Lower leg skin (tissue), 4 donors: Measurements from ENCODE around the gene AKAP10. TPM values are rescaled to one million over a fixed set of nuclear protein-coding genes. Genes with fewer than 3 reads are reported as not detected.
"Not testable (repeated sequence)": the region's sequence is repeated elsewhere in the genome, so short reads cannot be mapped to it uniquely, and the experiment has no call there.

Experiments
- DNase-seq, 2 donors: peaks; one replicate each; pipeline ENCODE4 v3.0.0-alpha.2; 2019; ENCODE audit warnings: low spot score in 2 of 2
- H3K4me3 ChIP-seq: fragments of 200-600 bp; sonication (generic); 2 replicates; pipeline ENCODE4 v1.5.1; 2017; ENCODE audit warnings: mild to moderate bottlenecking, low read depth; ENCODE audit not compliant: poor library complexity, severe bottlenecking
- CTCF ChIP-seq, 3 donors: fragments of 450-650 bp; IDR thresholded peaks; one replicate each; pipeline ENCODE4 v1.5.1; 2016; ENCODE audit warnings: antibody characterized with exemption in 3 of 3, mild to moderate bottlenecking in 3 of 3, moderate library complexity in 2 of 3
- POLR2A ChIP-seq, 2 donors: fragments of 450-650 bp; IDR thresholded peaks; one replicate each; pipeline ENCODE4 v1.6.1; 2016 to 2017; ENCODE audit warnings: antibody characterized with exemption in 2 of 2, mild to moderate bottlenecking in 1 of 2, moderate library complexity in 1 of 2
- WGBS, 2 donors: methylation state at CpG; one replicate each; pipeline ENCODE4 v1.1.5; 2018; 5-methylcytosine and 5-hydroxymethylcytosine counted together
- intact Hi-C: fragments of 100-400 bp; cut with DNase I; formaldehyde crosslinking; loops from one replicate; pipeline ENCODE4 v1.15.0; 2023; ENCODE audit warnings: low total_unique reads
- total RNA-seq, 4 donors: library from RNA; depleted of rRNA; stranded (reverse); fragments of >200 nt; gene quantifications; one replicate each; pipeline ENCODE4 v1.1.0, GENCODE V29; 2016

AKAP10 gene
- total RNA-seq, result 10 to 100 TPM; 16.3 to 32.4 (median 23.5) TPM

GRCh38 chr17:19977293-19978208 is at the start of gene AKAP10:
AKAP10 (minus strand) TSS chr17:19977828; CDS start chr17:19977679, 149 bp downstream.
- TF ChIP-seq CTCF (IDR thresholded peaks at IDR 0.05), result no peak
- peak in 1 of 2 donors; percentile 60 for TF ChIP-seq POLR2A (IDR thresholded peaks at IDR 0.05)
- peak within 1 kb of the TSS; percentile 97 for H3K4me3 ChIP-seq
- peak; percentile 93 to 99 for DNase-seq
- intact Hi-C loops, result no loop called here
- 0 to 1% methylated on average over 22 to 58 of the region's 75 CpGs for WGBS, 2 donors

GRCh38 chr17:20026960-20027359 is 49.3 kb upstream of the AKAP10 start:
- TF ChIP-seq POLR2A (IDR thresholded peaks at IDR 0.05) (no peak), CTCF (IDR thresholded peaks at IDR 0.05) (no peak)
- no peak for DNase-seq
- H3K4me3 ChIP-seq, result no peak overlapping the region
- intact Hi-C loops, result no loop called here

- intact Hi-C loops, result no loop called here
- DNase-seq, result peak in 1 of 2 donors; percentile 65
- no peak for TF ChIP-seq POLR2A (IDR thresholded peaks at IDR 0.05)
- no peak for TF ChIP-seq CTCF (IDR thresholded peaks at IDR 0.05)
- H3K4me3 ChIP-seq, result no peak overlapping the region
- WGBS, 2 donors, result 66 to 70% methylated on average over 4 of the region's 4 CpGs
These were observed 45.1 kb upstream of the AKAP10 start for GRCh38 chr17:20022701-20023100.

- H3K4me3 ChIP-seq, DNase-seq, intact Hi-C loops: not testable (repeated sequence)
- 93 to 94% methylated on average over 32 of the region's 32 CpGs for WGBS, 2 donors
These were observed 38.9 kb upstream of the AKAP10 start for GRCh38 chr17:20016475-20016992.

- intact Hi-C loops, result no loop called here
- H3K4me3 ChIP-seq, result no peak overlapping the region
- TF ChIP-seq POLR2A (IDR thresholded peaks at IDR 0.05), result no peak
- no peak for TF ChIP-seq CTCF (IDR thresholded peaks at IDR 0.05)
- 75 to 79% methylated on average over 2 of the region's 2 CpGs for WGBS, 2 donors
- DNase-seq, result no peak
These were observed 34.4 kb upstream of the AKAP10 start for GRCh38 chr17:20012017-20012536.

GRCh38 chr17:20010936-20011335 is 33.3 kb upstream of the AKAP10 start:
- WGBS, 2 donors, result 62 to 74% methylated on average over 1 of the region's 1 CpG
- TF ChIP-seq CTCF (IDR thresholded peaks at IDR 0.05), result no peak
- TF ChIP-seq POLR2A (IDR thresholded peaks at IDR 0.05), result no peak
- no peak overlapping the region for H3K4me3 ChIP-seq
- DNase-seq, result no peak
- intact Hi-C loops, result no loop called here
